Suprapubic skin (tissue), 3 donors: ENCODE data around the gene BPIFB2.

Source experiments
- POLR2A ChIP-seq, 2 donors: fragments of 450-650 bp; IDR thresholded peaks; one replicate each; pipeline ENCODE4 v1.6.1; 2017; ENCODE audit warnings: antibody characterized with exemption in 2 of 2, mild to moderate bottlenecking in 2 of 2, moderate library complexity in 2 of 2
- TF ChIP-seq, protein P1 (sequence below), 2 donors: fragments of 200-600 bp in 1 of 2; fragments of 450-650 bp in 1 of 2; sonication (generic) in 1 of 2; IDR thresholded peaks; one replicate each; pipeline ENCODE4 v1.5.1; 2016 to 2019; ENCODE audit warnings: antibody characterized with exemption in 2 of 2, mild to moderate bottlenecking in 1 of 2, moderate library complexity in 1 of 2

- TF ChIP-seq, protein P1, sequence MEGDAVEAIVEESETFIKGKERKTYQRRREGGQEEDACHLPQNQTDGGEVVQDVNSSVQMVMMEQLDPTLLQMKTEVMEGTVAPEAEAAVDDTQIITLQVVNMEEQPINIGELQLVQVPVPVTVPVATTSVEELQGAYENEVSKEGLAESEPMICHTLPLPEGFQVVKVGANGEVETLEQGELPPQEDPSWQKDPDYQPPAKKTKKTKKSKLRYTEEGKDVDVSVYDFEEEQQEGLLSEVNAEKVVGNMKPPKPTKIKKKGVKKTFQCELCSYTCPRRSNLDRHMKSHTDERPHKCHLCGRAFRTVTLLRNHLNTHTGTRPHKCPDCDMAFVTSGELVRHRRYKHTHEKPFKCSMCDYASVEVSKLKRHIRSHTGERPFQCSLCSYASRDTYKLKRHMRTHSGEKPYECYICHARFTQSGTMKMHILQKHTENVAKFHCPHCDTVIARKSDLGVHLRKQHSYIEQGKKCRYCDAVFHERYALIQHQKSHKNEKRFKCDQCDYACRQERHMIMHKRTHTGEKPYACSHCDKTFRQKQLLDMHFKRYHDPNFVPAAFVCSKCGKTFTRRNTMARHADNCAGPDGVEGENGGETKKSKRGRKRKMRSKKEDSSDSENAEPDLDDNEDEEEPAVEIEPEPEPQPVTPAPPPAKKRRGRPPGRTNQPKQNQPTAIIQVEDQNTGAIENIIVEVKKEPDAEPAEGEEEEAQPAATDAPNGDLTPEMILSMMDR (IDR thresholded peaks at IDR 0.05): no peak
- no peak for TF ChIP-seq POLR2A (IDR thresholded peaks at IDR 0.05)
These were observed 55.3 kb downstream of the BPIFB2 start for GRCh38 chr20:33062825-33063149.
